MM.1S (cell line): Measurements from ENCODE around the gene MTCL1.

Source experiments
- CTCF ChIP-seq: fragments of 300-600 bp; sonication (generic); IDR thresholded peaks from 2 replicates; pipeline ENCODE4 v1.5.1; 2016; ENCODE audit warnings: antibody characterized with exemption, low read length, mixed read lengths
- EZH2 ChIP-seq: fragments of 300-600 bp; sonication (generic); optimal IDR thresholded peaks from 2 replicates; pipeline ENCODE3; 2017; ENCODE audit warnings: low read depth, mild to moderate bottlenecking, antibody characterized with exemption, low read length, mixed read lengths

- TF ChIP-seq CTCF (no peak), EZH2 (no peak)
These were observed 171.5 kb downstream of the MTCL1 start for GRCh38 chr18:8876887-8877286.
